Cardiac muscle cell (in vitro differentiated cells and primary cell): Measurements from ENCODE around the gene EYA3. TPM values are rescaled to one million over a fixed set of nuclear protein-coding genes. Genes with fewer than 3 reads are reported as not detected.
A peak's percentile ranks its signal among the peaks of the same experiment; 100 is the strongest.

ENCODE experiments used
- DNase-seq, 2 donors: peaks; one replicate each; pipeline versions ENCODE4 v3.0.0 to v3.0.0-alpha.2; 2010 to 2017; ENCODE audit warnings: low read depth in 1 of 2, low spot score in 1 of 2
- H3K27ac ChIP-seq: fragments of 200-600 bp; sonication (generic); 2 replicates; pipeline ENCODE4 v1.5.1; 2016
- H3K27me3 ChIP-seq: fragments of 200-600 bp; sonication (generic); 2 replicates; pipeline ENCODE4 v1.6.0; 2016; ENCODE audit warnings: control low read depth
- H3K36me3 ChIP-seq: fragments of 200-600 bp; sonication (generic); 2 replicates; pipeline ENCODE4 v1.5.1; 2016; ENCODE audit warnings: control low read depth
- H3K4me1 ChIP-seq: fragments of 200-600 bp; sonication (generic); 2 replicates; pipeline ENCODE4 v1.8.1; 2017; ENCODE audit warnings: low read depth, mild to moderate bottlenecking, mixed run types
- H3K4me3 ChIP-seq: fragments of 200-600 bp; sonication (generic); 2 replicates; pipeline ENCODE4 v1.5.1; 2016; ENCODE audit warnings: mild to moderate bottlenecking
- H3K9me3 ChIP-seq: fragments of 200-600 bp; sonication (generic); 2 replicates; pipeline ENCODE4 v1.5.1; 2017; ENCODE audit warnings: low read depth, mild to moderate bottlenecking, control low read depth
- CTCF ChIP-seq: IDR thresholded peaks from 2 replicates; pipeline ENCODE4 v1.5.1; 2012; ENCODE audit warnings: low read depth, mild to moderate bottlenecking, low read length
- polyA plus RNA-seq: library from polyadenylated mRNA; unstranded; fragments of >200 nt; fragmentation: Nextera tagmentation; extraction: Ambion mirVana; gene quantifications from 2 replicates; pipeline ENCODE4 v1.2.1, GENCODE V29; 2016
- total RNA-seq: library from RNA; depleted of rRNA; stranded (reverse); fragments of >200 nt; gene quantifications from 2 replicates; pipeline ENCODE4 v1.2.3, GENCODE V29; 2016

The EYA3 gene
- total and polyA plus RNA-seq, 2 experiments from 2014 or later, result 15.6 to 21.7 TPM

- no peak for DNase-seq
- Histone ChIP-seq H3K27me3 (no peaks in the 10 kb centered on the region), H3K4me3 (no peak overlapping the region), H3K9me3 (no peaks in the 10 kb centered on the region), H3K36me3 (peaks cover 6% of the 10 kb centered on the region), H3K27ac (peak overlapping the region; percentile 76), H3K4me1 (peaks cover 15% of the 10 kb centered on the region)
- TF ChIP-seq CTCF, result no peak
Observed at GRCh38 chr1:28032281-28032680, 56.1 kb downstream of the EYA3 start.

DNA sequence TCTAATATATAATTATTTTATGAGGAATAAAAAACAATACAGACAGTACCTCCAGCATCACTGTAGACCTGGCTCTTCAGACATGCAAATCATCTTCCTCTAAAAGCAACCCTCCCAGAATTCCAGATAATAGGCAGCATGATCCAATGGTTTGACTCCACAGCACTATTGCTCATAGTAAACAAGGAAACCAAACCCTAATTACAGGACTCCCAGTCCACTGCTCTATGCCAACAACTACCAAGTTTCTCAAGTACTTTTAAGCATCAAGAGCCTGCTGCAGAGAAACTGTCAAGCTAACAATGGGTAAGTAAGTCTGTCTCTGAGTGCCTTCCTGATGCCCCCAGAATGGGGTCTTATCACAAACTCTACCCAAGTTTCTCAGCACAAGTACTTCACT, 57.2 kb downstream of the EYA3 start:
- Histone ChIP-seq H3K4me3 (no peak overlapping the region), H3K4me1 (peaks cover 15% of the 10 kb centered on the region), H3K36me3 (peaks cover 6% of the 10 kb centered on the region), H3K27me3 (no peaks in the 10 kb centered on the region), H3K27ac (peak overlapping the region; percentile 76), H3K9me3 (no peaks in the 10 kb centered on the region)
- no peak for TF ChIP-seq CTCF
- peak in 1 of 2 donors; percentile 49 for DNase-seq

DNA sequence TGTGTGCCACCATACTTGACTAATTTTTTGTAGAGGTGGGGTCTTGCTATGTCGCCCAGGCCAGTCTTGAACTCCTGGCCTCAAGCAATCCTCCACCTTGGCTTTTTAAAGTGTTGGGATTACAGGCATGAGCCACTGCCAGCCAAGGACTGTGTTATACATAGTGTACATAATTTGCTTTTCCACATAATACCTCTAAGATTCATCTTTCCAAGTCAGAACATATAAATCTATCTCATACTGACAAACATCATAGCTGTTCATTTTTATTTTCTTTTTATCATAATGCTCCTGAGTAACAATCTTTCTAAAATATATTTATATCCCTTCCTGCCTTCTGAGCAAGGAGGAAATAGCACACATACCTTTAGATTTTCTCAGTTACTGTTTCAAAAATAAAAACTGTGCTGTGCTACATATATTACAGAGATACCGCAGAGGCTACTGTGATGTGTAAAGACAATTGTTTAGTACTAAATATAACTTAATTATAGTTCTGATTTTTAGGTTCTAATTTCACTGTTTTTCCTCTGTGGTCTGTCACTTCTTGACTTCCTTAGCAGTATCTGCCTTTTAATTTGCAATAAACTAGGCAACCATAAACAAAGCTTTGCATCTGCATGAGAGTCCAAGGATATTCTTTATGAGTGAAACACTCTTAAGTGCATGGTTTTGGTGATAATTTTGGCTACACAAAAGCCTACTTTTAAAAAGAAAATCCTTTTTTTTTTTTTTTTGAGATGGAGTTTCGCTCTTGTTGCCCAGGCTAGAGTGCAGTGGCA, 59.3 kb downstream of the EYA3 start:
- H3K36me3 ChIP-seq, result no peaks in the 10 kb centered on the region
- TF ChIP-seq CTCF, result no peak
- H3K27ac ChIP-seq, result peak overlapping the region; percentile 3
- no peak overlapping the region for H3K4me3 ChIP-seq
- DNase-seq, result peak in 1 of 2 donors; percentile 44
- H3K9me3 ChIP-seq, result no peaks in the 10 kb centered on the region
- H3K4me1 ChIP-seq, result peaks cover 20% of the 10 kb centered on the region
- H3K27me3 ChIP-seq, result no peaks in the 10 kb centered on the region

GRCh38 chr1:28027660-28028059, 60.8 kb downstream of the EYA3 start:
- Histone ChIP-seq H3K4me1 (peaks cover 20% of the 10 kb centered on the region), H3K4me3 (no peak overlapping the region), H3K27me3 (no peaks in the 10 kb centered on the region), H3K9me3 (no peaks in the 10 kb centered on the region), H3K36me3 (no peaks in the 10 kb centered on the region), H3K27ac (peak overlapping the region; percentile 30)
- no peak for DNase-seq
- TF ChIP-seq CTCF, result no peak

DNA sequence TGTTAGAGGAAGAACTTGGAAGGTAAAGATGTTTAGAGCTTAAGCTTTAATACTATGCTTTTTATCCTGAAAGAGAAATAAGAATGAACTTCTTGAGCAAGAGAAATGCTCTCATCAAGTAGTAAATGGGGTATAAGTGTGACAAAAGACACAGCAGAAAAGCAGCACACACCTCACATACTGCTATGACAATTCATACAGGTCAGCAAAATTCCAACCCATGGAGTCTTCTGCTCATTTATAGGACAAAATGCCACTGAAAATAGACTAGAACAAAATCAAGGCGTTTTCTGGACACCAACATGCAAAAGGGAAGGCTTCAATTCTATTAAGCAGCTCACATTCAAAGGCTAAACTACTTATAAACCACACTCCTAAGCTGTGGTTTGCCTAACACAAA, 61.2 kb downstream of the EYA3 start:
- Histone ChIP-seq H3K27me3 (no peaks in the 10 kb centered on the region), H3K36me3 (no peaks in the 10 kb centered on the region), H3K27ac (peak overlapping the region; percentile 30), H3K4me3 (no peak overlapping the region), H3K9me3 (no peaks in the 10 kb centered on the region), H3K4me1 (peaks cover 18% of the 10 kb centered on the region)
- no peak for DNase-seq
- TF ChIP-seq CTCF, result no peak
